ENCODE data around the gene U2AF2.

Gene U2AF2

DNA sequence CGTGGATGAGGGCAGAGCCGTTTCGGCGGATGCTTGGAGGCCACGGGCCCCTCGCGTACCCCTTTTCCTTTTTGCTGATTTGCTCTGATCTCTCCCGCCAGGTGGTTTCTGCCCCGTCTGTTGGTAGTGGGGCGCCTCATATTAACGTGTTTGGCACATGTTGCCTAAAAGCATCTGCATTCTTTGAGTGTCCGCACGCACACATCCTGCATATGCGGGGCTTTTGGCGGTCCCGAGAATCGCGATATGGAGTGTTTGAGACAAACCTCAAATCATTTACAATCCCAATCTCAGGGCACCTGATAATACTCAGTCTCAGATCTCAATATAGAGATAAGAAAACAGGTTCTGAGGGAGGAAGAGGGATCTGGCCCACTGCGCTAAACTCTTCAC, 809 bp downstream of the U2AF2 start:
- Mint-ChIP-seq H3K4me1 (peaks cover 55% of the 10 kb centered on the region), H3K27ac (peak overlapping the region; percentile 100), H3K36me3 (peaks cover 78% of the 10 kb centered on the region), H3K4me3 (peak overlapping the region; percentile 90), H3K9me3 (no peaks in the 10 kb centered on the region)
- ATAC-seq (no peak), DNase-seq (ENCODE audit: low spot score in 2 of 2) (no peak)

DNA sequence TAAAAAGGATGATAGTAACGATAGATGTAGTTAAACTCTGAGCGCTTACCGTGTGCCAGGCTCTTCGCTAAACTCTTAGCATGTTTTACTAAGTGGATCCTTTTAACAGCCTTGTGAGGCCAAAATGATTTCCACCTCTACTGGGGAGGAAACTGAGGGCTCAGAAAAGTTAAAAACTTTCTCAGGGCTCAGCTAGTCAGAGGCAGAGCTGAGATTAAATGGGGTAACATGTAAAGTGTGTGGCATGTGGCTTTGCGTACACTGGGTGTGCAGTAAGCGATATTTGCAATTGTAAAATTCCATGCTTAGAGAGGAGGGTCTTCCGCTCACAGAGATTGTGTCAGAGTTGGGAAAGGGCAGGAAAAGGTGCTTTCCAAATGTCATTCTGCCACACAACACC, 1.7 kb downstream of the U2AF2 start:
- Mint-ChIP-seq H3K36me3 (peaks cover 87% of the 10 kb centered on the region), H3K27ac (peak overlapping the region; percentile 100), H3K9me3 (no peaks in the 10 kb centered on the region), H3K4me1 (peaks cover 54% of the 10 kb centered on the region), H3K4me3 (peak overlapping the region; percentile 90)
- DNase-seq (ENCODE audit: low spot score in 2 of 2) (no peak), ATAC-seq (no peak)

DNA sequence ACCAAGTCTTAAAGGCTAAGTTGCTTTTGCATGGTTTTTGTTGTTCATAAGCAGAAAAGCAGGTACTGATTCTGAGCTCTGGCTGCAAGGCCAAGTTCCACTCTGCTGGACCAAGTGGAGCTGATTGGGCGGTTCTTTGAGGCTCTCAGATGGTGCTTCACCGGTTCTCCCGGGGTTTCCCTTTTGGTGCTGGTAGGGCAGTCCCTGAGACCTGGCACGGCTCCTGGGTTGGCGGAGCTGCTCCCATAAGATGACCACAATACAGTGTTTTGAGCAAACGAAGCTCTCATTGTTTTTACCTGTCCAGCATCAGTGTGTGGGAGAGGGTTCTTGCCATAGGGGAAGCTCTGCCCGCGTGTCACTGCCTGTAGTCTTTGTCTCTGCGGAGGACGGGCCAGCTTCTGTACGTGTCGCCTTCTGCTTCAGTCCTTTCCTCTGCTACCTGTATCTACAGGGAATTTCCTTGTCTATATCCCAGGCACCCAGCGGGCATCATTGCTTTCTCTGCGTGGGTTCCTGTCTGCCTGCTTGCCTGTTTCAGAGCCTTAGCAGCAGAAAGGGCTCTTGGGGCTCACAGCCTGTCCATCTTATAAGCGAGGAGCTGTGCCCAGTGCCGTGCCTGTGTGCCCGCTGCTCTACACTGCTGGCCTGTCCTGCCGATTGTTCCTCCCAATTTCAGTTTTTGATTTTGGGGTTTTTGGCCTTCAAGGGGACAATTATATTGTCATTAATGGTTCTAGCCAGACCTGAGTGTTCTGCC, 2.3 kb downstream of the U2AF2 start:
- Mint-ChIP-seq H3K4me1 (peaks cover 60% of the 10 kb centered on the region), H3K4me3 (peak overlapping the region; percentile 90), H3K36me3 (peaks cover 87% of the 10 kb centered on the region), H3K9me3 (no peaks in the 10 kb centered on the region), H3K27ac (peak overlapping the region; percentile 80)
- DNase-seq (ENCODE audit: low spot score in 2 of 2) (no peak), ATAC-seq (no peak)

DNA sequence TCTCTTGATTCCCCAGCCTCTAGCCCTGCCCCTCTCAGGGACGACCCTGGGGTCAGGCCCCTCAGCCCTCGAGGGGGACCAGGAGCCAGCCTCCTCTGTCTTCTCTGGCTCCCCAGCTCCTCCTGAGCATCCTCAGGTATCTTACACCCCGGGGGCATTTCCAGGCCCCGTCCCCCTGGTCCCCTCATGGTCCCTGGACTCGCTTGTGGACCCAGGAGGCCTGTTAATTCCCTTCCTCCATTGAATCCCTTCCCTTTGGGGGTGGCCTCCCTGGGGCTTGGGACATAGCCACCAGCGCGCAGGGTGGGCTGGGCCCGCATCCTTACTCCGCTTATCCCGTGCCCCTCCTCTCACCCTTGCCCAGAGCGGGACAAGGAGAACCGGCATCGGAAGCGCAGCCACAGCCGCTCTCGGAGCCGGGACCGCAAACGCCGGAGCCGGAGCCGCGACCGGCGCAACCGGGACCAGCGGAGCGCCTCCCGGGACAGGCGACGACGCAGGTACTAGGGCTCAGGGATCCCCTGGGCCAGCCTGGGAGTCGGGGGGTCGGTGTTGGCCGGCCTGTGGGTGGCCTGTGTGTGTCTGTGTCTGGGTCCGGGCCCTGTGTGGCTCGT, 4.1 kb downstream of the U2AF2 start:
- Mint-ChIP-seq H3K36me3 (peaks cover 96% of the 10 kb centered on the region), H3K9me3 (no peaks in the 10 kb centered on the region), H3K4me3 (peak overlapping the region; percentile 90), H3K27ac (peak overlapping the region; percentile 80), H3K4me1 (peaks cover 74% of the 10 kb centered on the region)
- DNase-seq (ENCODE audit: low spot score in 2 of 2) (no peak), ATAC-seq (no peak)

DNA sequence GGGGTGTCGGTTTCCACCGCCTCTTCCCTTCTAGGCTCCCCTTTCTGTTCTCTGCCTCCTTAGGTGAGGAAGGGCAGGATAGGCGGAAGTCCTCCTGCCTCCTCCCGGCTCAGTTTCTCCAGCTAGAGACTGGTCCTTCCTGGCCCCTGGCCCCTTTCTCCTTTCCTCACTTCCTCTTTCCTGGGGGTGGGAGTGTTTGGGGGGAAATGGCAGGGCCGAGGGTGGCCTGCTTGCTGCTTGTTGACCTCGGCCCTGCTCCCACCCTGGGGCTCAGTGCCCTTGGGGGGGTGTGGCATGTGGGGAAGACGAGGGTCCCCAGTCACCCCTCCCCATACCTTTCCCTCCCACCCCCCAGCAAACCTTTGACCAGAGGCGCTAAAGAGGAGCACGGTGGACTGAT, 5.0 kb downstream of the U2AF2 start:
- Mint-ChIP-seq H3K9me3 (no peaks in the 10 kb centered on the region), H3K36me3 (peaks cover 96% of the 10 kb centered on the region), H3K4me1 (peaks cover 67% of the 10 kb centered on the region), H3K27ac (peak overlapping the region; percentile 80), H3K4me3 (peak overlapping the region; percentile 90)
- ATAC-seq (no peak), DNase-seq (ENCODE audit: low spot score in 2 of 2) (no peak)

DNA sequence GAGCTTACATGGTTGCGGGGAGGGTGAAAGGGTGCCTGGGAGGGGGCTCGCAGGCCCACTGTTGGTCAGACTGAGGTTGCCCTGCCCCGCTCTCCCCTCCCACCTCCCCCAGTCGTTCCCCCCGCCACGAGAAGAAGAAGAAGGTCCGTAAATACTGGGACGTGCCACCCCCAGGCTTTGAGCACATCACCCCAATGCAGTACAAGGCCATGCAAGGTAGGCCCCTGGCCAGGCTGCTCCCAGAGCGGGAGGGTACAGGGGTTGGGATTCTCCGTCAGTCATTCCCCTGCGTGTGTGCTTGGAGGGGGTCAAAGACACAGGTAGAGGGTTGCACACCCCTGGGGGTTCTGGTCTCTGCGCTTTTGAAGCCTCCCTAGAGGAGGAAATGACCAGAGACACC, 5.6 kb downstream of the U2AF2 start:
- H3K36me3 Mint-ChIP-seq: peaks cover 96% of the 10 kb centered on the region
- peak overlapping the region; percentile 80 for H3K27ac Mint-ChIP-seq
- no peak for DNase-seq (ENCODE audit: low spot score in 2 of 2)
- peak overlapping the region; percentile 90 for H3K4me3 Mint-ChIP-seq
- no peak for ATAC-seq
- peaks cover 67% of the 10 kb centered on the region for H3K4me1 Mint-ChIP-seq
- H3K9me3 Mint-ChIP-seq: no peaks in the 10 kb centered on the region

DNA sequence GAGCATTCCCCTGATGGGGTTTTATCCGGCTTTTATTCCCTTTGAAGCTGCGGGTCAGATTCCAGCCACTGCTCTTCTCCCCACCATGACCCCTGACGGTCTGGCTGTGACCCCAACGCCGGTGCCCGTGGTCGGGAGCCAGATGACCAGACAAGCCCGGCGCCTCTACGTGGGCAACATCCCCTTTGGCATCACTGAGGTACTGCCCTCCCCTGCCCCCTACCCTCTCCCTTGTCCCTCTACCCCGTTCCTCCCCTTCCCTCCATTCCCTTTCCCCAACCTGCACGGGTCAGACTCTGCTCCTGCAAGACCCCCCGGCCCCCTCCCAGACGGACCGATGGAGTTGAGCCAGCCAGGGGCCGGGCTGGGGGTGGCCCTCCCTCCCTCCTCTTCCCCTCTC, 6.2 kb downstream of the U2AF2 start:
- H3K9me3 Mint-ChIP-seq: no peaks in the 10 kb centered on the region
- ATAC-seq: no peak
- H3K4me3 Mint-ChIP-seq: no peak overlapping the region
- peaks cover 65% of the 10 kb centered on the region for H3K4me1 Mint-ChIP-seq
- peak overlapping the region; percentile 80 for H3K27ac Mint-ChIP-seq
- H3K36me3 Mint-ChIP-seq: peaks cover 96% of the 10 kb centered on the region
- no peak for DNase-seq (ENCODE audit: low spot score in 2 of 2)

DNA sequence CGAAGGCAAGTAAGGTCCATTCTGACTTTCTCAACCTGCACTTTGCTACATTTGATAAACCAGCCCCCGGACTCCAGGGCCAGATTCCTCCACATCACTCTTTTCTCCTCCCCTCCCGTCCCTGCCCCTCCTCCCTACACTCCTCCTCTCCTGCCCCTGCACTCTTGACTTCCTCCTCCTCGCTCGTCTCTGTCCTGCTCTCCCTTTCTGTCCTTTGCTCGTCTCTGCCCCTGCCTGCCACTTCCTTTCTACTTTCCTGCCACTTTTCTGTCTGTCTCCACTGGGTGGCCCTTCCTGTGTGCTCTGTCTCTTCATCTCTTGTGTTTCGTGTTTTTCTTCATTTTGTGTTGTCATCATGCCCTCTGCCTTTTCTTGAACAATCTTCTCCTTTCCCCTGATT, 7.0 kb downstream of the U2AF2 start:
- peak overlapping the region; percentile 9 for H3K27ac Mint-ChIP-seq
- DNase-seq (ENCODE audit: low spot score in 2 of 2) (no peak), ATAC-seq (no peak)
- H3K36me3 Mint-ChIP-seq: peaks cover 96% of the 10 kb centered on the region
- H3K4me3 Mint-ChIP-seq: no peak overlapping the region
- H3K9me3 Mint-ChIP-seq: no peaks in the 10 kb centered on the region
- H3K4me1 Mint-ChIP-seq: peaks cover 60% of the 10 kb centered on the region

DNA sequence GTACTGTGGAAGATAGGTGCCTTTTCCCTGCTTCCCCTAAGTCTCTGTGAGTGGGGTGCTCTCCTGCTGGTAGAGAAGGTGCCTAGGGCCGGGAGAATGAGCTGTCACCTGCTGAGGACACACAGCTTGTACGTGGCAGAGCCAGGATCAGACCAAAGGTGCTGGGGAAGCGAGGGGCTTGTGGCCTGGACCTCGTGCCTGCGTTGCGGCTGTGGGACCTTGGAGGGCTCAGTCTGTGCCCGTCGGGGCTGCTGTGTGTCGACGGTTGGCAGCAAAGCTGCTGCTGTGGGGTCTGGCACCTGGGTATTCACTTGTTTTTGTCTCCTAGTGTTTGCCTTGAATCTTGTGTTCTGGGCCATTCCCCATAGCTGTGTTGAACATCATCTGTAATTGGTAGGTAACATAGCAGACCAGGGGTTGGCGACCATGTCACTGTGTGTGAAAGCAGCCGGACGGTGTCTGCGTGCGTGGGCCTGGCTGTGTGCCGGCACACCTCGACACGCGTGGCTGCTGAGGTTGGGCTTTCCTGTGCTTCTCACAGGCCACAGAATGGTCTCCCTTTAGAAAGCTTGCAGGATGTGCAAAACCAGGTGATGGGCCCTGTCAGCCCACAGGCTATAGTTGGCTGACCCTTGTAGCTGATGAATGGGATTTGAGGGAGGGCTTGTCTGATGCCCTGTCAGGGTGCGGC, 9.2 kb downstream of the U2AF2 start:
- ATAC-seq: no peak
- H3K27ac Mint-ChIP-seq: peak overlapping the region; percentile 78
- H3K36me3 Mint-ChIP-seq: peaks cover 100% of the 10 kb centered on the region
- H3K4me1 Mint-ChIP-seq: peaks cover 53% of the 10 kb centered on the region
- DNase-seq (ENCODE audit: low spot score in 2 of 2): no peak
- no peak overlapping the region for H3K4me3 Mint-ChIP-seq
- H3K9me3 Mint-ChIP-seq: no peaks in the 10 kb centered on the region

DNA sequence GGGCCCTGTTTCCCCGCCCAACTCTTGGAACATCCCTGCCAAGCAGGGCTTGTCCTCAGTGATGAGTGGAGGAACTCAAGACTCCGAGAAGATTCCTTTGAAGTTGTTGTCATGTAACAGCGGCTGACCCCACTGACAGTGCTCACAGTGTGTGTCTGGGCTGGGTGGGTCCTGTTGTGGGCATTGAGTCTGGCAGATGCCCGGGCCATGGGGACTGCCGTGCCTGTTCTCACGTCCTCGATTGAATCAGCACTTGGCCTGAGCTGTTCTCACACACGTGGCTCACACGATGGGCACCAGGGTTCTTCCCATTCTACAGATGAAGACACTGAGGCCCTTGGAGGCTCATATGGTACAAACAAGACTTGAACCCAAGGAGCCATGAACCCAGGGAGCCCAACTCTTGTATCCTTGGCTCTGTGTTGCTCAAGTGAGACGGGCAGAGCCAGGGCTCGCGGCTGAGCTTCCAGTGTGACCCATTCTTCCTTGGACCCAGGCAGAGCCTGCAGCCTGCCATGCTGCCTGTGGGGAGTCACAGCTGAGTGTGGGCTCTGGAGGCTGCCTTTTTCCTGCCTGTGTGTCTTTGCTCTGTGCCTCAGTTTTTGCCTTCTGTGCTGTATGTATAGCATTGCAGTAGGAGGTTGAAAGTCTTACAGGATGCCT, 11.6 kb downstream of the U2AF2 start:
- Mint-ChIP-seq H3K27ac (peak overlapping the region; percentile 54), H3K9me3 (no peaks in the 10 kb centered on the region), H3K4me1 (peaks cover 57% of the 10 kb centered on the region), H3K36me3 (peaks cover 100% of the 10 kb centered on the region), H3K4me3 (no peak overlapping the region)
- DNase-seq (ENCODE audit: low spot score in 2 of 2): no peak
- no peak for ATAC-seq

DNA sequence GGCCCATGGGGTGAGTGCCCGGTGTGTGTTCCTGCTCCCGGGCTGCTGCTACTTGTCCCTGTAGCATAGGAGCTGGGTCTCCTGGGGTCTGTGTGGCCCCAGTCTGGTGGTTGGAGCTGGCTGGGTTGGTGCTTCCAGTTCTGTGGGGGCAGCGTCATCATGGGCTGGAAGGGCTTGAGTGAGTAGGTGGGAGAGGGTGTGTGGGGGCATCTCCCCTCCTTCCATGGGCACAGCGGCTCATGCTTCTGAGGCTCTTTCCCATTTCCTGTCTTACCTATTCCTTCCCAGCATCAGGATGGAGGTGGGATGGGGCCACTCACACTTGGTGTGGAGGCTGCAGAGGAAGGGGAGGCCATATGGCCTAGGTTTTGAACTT, 12.2 kb downstream of the U2AF2 start:
- Mint-ChIP-seq H3K27ac (no peak overlapping the region), H3K4me3 (no peak overlapping the region)
- no peak for ATAC-seq

DNA sequence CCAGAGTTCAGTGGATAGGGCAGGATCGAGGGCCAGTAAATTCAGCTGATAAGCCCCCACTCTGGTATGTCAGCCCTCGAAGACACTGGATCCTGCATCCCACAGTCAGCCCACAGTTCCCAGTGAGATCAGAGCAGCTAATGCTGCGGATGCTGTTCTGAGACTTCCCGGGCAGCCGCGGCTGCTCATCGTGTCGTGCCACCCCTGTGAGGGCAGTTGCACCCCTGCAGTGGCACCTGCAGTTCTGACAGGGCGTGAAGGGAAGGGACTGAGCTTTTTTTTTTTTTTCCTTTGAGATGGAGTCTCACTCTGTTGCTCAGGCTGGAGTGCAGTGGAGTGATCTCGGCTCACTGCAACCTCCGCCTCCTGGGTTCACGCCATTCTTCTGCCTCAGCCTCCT, 12.7 kb downstream of the U2AF2 start:
- ATAC-seq: no peak
- peaks cover 52% of the 10 kb centered on the region for H3K4me1 Mint-ChIP-seq

More for the DNA sequence above, 12.2 kb downstream of the U2AF2 start:
- Mint-ChIP-seq H3K4me1 (peaks cover 55% of the 10 kb centered on the region), H3K9me3 (no peaks in the 10 kb centered on the region), H3K36me3 (peaks cover 100% of the 10 kb centered on the region)
- DNase-seq (ENCODE audit: low spot score in 2 of 2): no peak

DNA sequence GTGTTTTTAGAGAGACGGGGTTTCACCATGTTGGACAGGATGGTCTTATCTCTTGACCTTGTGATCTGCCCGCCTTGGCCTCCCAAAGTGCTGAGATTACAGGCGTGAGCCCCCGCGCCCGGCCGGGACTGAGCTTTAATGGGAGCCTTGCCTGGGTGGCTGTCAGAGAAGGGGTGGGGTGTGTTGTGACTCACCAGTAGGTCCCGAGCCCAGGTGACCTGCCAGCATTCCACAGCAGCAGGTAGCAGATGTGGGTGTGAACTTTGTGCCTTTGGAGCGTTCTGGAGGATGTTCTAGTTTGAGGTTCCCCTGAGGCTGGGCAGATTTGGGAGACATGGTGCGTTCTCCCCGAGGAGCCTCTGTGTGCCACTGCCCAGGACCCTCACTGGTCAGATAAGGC, 13.1 kb downstream of the U2AF2 start:
- no peak overlapping the region for H3K4me3 Mint-ChIP-seq

More for the DNA sequence above, 12.7 kb downstream of the U2AF2 start:
- Mint-ChIP-seq H3K27ac (no peak overlapping the region), H3K9me3 (no peaks in the 10 kb centered on the region), H3K4me3 (no peak overlapping the region), H3K36me3 (peaks cover 100% of the 10 kb centered on the region)
- no peak for DNase-seq (ENCODE audit: low spot score in 2 of 2)

DNA sequence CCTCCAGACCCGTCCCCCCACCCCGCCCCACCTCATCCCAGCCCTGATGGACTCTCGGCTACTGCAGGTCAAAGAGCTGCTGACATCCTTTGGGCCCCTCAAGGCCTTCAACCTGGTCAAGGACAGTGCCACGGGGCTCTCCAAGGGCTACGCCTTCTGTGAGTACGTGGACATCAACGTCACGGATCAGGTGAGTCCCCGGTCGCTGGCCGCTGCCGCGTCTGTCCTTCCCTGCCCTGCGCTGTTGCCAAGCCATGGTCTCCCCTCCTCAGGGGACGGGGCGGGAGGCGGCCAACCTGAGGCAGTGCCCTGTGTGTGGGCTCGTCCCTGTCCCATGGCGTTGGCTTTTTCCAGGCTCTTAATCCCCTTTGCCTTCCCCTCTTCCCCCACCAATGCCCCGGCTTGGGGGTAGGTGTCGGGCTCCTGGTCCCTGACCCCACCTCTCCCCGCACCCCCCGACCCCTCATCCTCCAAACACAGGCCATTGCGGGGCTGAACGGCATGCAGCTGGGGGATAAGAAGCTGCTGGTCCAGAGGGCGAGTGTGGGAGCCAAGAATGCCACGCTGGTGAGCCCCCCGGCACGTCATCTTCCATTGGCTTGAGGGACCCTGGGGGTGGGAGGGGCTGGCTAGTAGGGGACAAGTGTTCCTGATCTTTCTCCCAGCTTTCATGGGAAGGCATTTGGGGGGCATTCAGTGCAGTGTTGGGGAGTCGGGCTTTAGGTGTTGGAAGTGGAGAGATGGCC, 13.9 kb downstream of the U2AF2 start:
- DNase-seq (ENCODE audit: low spot score in 2 of 2) (no peak), ATAC-seq (no peak)
- Mint-ChIP-seq H3K4me1 (peaks cover 45% of the 10 kb centered on the region), H3K4me3 (no peak overlapping the region), H3K9me3 (no peaks in the 10 kb centered on the region), H3K36me3 (peaks cover 100% of the 10 kb centered on the region), H3K27ac (peak overlapping the region; percentile 58)

More for the DNA sequence above, 13.1 kb downstream of the U2AF2 start:
- ATAC-seq (no peak), DNase-seq (ENCODE audit: low spot score in 2 of 2) (no peak)
- peaks cover 47% of the 10 kb centered on the region for H3K4me1 Mint-ChIP-seq
- no peaks in the 10 kb centered on the region for H3K9me3 Mint-ChIP-seq
- H3K27ac Mint-ChIP-seq: no peak overlapping the region
- H3K36me3 Mint-ChIP-seq: peaks cover 100% of the 10 kb centered on the region
